ENCODE measurements around the gene FN1. TPM values are rescaled to one million over a fixed set of nuclear protein-coding genes. Genes with fewer than 3 reads are reported as not detected.

The FN1 gene
- total RNA-seq, 1 experiment from 2014 or later: 102 TPM

- POLR2A ChIA-PET: no interaction called here
- ATAC-seq (no peak), DNase-seq (ENCODE audit: low spot score) (no peak)
- no peak overlapping the region for H3K27ac Mint-ChIP-seq
- H3K4me3 Mint-ChIP-seq: no peak overlapping the region
- H3K27me3 Mint-ChIP-seq (ENCODE audit: low read depth): no peaks in the 10 kb centered on the region
- CTCF ChIA-PET: no interaction called here
- TF ChIP-seq IRF2 (CRISPR knock-in tag; IDR thresholded peaks at IDR 0.05; ENCODE audit: borderline replicate concordance, low read depth): no peak
- no peak for TF ChIP-seq NR1H2 (CRISPR knock-in tag; IDR thresholded peaks at IDR 0.05)
- TF ChIP-seq TP53 (CRISPR knock-in tag; IDR thresholded peaks at IDR 0.05): no peak
- TF ChIP-seq ZBTB21 (CRISPR knock-in tag; IDR thresholded peaks at IDR 0.05; ENCODE audit: borderline replicate concordance): no peak
- TF ChIP-seq ZBTB43 (CRISPR knock-in tag; IDR thresholded peaks at IDR 0.05): no peak
- TF ChIP-seq ZNF121 (CRISPR knock-in tag; IDR thresholded peaks at IDR 0.05): no peak
- no peak for TF ChIP-seq ZNF232 (CRISPR knock-in tag; IDR thresholded peaks at IDR 0.05)
- TF ChIP-seq TCF7 (CRISPR knock-in tag; IDR thresholded peaks at IDR 0.05; ENCODE audit: low read depth): no peak
- H3K36me3 Mint-ChIP-seq: peaks cover 89% of the 10 kb centered on the region
- H3K4me1 Mint-ChIP-seq: no peaks in the 10 kb centered on the region
- no peaks in the 10 kb centered on the region for H3K9me3 Mint-ChIP-seq
These were observed 96.8 kb downstream of the FN1 start for GRCh38 chr2:215338883-215339679.

GRCh38 chr2:215332872-215333595 is 102.8 kb downstream of the FN1 start:
- DNase-seq (ENCODE audit: low spot score) (no peak), ATAC-seq (no peak)
- peaks cover 5% of the 10 kb centered on the region for H3K4me1 Mint-ChIP-seq
- no peaks in the 10 kb centered on the region for H3K27me3 Mint-ChIP-seq (ENCODE audit: low read depth)
- no peaks in the 10 kb centered on the region for H3K9me3 Mint-ChIP-seq
- H3K36me3 Mint-ChIP-seq: peaks cover 78% of the 10 kb centered on the region
- TF ChIP-seq SMAD3 (CRISPR knock-in tag; IDR thresholded peaks at IDR 0.05; ENCODE audit: borderline replicate concordance): no peak
- no peak for TF ChIP-seq ZNF396 (CRISPR knock-in tag; IDR thresholded peaks at IDR 0.05; ENCODE audit: borderline replicate concordance)
- POLR2A ChIA-PET: no interaction called here
- CTCF ChIA-PET: no interaction called here
- peak overlapping the region; percentile 78; the same call in 1 of the 2 replicates for H3K27ac Mint-ChIP-seq
- no peak overlapping the region for H3K4me3 Mint-ChIP-seq

- H3K27ac Mint-ChIP-seq: peak overlapping the region; percentile 32
- ChIA-PET POLR2A (no interaction called here), CTCF (no interaction called here)
- DNase-seq (ENCODE audit: low spot score) (no peak), ATAC-seq (no peak)
- TF ChIP-seq JAZF1 (CRISPR knock-in tag; IDR thresholded peaks at IDR 0.05) (no peak), NR1H2 (CRISPR knock-in tag; IDR thresholded peaks at IDR 0.05) (no peak), ESRRA (CRISPR knock-in tag; IDR thresholded peaks at IDR 0.05; ENCODE audit: borderline replicate concordance) (no peak), GRHL2 (CRISPR knock-in tag; IDR thresholded peaks at IDR 0.05; ENCODE audit: insufficient replicate concordance, severe bottlenecking) (no peak), CREB1 (CRISPR knock-in tag; IDR thresholded peaks at IDR 0.05) (no peak), PREB (CRISPR knock-in tag; IDR thresholded peaks at IDR 0.05; ENCODE audit: borderline replicate concordance) (no peak), ATF1 (CRISPR knock-in tag; IDR thresholded peaks at IDR 0.05) (no peak), USF2 (CRISPR knock-in tag; IDR thresholded peaks at IDR 0.05) (no peak), OVOL2 (CRISPR knock-in tag; IDR thresholded peaks at IDR 0.05; ENCODE audit: borderline replicate concordance) (no peak), ATF6 (CRISPR knock-in tag; IDR thresholded peaks at IDR 0.05) (no peak), ATF2 (CRISPR knock-in tag; IDR thresholded peaks at IDR 0.05; ENCODE audit: borderline replicate concordance, low read depth) (no peak)
- TF ChIP-seq, protein P1, sequence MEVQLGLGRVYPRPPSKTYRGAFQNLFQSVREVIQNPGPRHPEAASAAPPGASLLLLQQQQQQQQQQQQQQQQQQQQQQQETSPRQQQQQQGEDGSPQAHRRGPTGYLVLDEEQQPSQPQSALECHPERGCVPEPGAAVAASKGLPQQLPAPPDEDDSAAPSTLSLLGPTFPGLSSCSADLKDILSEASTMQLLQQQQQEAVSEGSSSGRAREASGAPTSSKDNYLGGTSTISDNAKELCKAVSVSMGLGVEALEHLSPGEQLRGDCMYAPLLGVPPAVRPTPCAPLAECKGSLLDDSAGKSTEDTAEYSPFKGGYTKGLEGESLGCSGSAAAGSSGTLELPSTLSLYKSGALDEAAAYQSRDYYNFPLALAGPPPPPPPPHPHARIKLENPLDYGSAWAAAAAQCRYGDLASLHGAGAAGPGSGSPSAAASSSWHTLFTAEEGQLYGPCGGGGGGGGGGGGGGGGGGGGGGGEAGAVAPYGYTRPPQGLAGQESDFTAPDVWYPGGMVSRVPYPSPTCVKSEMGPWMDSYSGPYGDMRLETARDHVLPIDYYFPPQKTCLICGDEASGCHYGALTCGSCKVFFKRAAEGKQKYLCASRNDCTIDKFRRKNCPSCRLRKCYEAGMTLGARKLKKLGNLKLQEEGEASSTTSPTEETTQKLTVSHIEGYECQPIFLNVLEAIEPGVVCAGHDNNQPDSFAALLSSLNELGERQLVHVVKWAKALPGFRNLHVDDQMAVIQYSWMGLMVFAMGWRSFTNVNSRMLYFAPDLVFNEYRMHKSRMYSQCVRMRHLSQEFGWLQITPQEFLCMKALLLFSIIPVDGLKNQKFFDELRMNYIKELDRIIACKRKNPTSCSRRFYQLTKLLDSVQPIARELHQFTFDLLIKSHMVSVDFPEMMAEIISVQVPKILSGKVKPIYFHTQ (CRISPR knock-in tag; IDR thresholded peaks at IDR 0.05): no peak
- peaks cover 86% of the 10 kb centered on the region for H3K36me3 Mint-ChIP-seq
- peaks cover 30% of the 10 kb centered on the region for H3K4me1 Mint-ChIP-seq
- no peak overlapping the region for H3K4me3 Mint-ChIP-seq
- no peaks in the 10 kb centered on the region for H3K9me3 Mint-ChIP-seq
- no peaks in the 10 kb centered on the region for H3K27me3 Mint-ChIP-seq (ENCODE audit: low read depth)
These were observed 107.8 kb downstream of the FN1 start for GRCh38 chr2:215328066-215328465.

Measured in WTC11 (cell line).